GM19324 (cell line): Measurements from ENCODE around the gene ADAMTS17.

Experiments
- ATAC-seq: cut with Tn5 transposase; IDR thresholded peaks from one replicate; pipeline ENCODE4 v1.9.1; 2021; ENCODE audit warnings: mild to moderate bottlenecking, moderate library complexity; ENCODE audit not compliant: unreplicated experiment, low FRiP score

The ADAMTS17 gene

DNA sequence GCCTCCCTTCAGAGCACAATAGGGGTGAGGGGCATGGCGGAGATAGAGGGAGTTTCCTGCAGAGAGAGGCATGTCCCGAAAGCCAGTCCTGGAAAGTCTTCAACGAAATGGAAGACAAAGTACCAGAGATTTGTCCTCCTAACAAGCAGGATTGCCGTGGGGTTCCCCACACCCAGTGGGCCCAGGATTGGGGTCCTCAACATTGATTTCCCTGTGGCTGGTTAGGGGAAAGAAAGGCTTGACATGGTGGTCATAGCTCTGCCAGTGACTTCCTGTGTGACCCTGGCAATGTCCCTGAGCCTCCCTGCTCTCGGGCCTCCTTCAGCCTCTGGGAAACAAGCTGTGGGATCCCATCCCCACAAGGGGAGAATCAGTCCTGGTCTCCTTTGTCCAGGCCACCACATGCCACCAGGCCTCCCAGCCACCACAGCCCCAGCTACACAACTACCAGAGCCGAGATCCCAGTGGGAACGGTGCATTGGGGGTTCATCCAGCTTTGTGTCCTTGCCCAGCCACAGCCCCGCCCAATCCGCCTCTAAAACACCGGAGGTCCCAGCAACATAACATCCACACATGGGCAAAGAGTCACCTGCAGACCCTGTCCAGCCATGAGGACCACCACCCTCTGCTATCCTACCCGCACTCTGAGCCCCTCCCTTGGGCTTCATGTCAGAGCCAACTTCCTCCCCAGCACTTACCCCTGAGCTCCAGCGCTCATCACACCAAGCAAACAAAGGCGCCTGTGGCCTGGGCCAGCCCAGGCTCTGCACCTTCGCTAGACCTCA lies 63.0 kb downstream of the ADAMTS17 start:
- ATAC-seq = no peak

DNA sequence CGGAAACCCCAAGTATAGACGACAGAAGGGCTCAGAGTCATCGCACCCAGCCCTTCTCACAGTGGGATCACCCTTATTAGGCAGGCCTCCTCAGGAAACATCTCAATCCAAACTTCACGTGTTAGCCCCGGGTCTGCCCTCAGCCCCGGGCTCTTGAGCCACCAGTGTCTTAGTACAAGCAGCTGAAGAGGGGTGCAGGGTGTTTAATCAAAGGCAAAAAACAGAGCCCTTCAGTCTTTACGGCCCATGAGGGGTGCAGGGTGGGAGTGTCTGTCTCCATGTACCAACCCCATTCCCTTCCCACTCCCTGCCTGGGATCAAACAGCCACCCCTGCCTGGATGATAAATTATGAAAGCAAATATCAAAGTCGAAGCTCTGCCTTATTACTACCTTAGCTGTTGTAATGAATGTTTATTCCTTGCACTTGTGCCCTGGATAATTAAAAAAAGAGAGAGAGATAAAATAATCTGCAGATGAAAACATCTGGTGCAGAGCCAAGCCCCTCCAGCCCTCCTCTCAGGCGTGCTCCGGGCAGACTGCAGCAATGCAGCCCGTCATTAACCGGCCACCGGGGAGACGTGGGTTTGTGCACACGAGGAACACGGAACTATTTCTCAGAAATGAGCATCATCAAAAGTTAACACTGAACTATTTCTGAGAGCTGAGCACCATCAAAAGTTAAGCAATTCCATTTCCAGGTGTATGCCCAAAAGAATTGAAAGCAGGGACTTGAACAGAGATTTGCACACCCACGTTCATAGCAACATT lies 64.5 kb downstream of the ADAMTS17 start:
- no peak for ATAC-seq

GRCh38 chr15:100276506-100276905 lies 65.3 kb downstream of the ADAMTS17 start:
- no peak for ATAC-seq

- no peak for ATAC-seq
Measured at GRCh38 chr15:100275641-100276040, 66.1 kb downstream of the ADAMTS17 start.

DNA sequence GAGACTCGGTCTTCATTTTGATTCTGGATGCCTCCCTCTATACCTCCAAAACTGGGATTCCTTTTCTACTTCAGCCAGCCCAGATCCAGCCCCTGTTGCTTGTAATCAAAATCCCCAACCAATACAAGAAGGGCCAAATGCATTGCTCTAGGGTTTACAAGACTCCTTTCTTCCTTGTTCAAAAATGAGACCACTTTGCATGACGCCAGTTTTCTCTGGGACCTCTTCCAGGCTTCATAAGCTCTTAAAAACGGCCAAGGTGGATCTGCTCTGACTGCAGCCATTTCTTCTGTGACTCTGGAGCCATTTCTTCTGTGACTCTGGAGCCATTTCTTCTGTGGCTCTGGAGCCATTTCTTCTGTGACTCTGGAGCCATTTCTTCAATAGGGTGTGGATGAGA lies 71.9 kb downstream of the ADAMTS17 start:
- no peak for ATAC-seq

GRCh38 chr15:100266166-100266565 lies 75.6 kb downstream of the ADAMTS17 start:
- ATAC-seq = no peak

DNA sequence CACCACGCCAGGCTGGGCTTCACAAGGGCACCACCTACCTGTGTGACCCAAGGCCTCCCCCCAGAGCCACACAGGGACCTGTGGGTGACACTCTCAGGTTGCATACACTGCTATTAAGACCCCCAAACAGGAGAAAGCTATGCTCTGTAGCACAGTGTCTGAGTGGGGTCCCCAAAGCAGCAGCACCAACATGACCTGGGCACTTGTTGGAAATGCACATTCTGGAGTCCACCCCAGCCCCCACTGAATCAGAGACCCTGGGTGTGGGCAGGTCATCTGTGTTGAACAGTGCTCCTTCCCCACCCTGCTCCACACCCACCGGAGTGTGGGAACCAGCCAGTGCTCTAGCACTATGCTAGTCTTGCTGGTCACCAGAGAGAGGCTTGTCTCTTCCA lies 76.1 kb downstream of the ADAMTS17 start:
- ATAC-seq = no peak

DNA sequence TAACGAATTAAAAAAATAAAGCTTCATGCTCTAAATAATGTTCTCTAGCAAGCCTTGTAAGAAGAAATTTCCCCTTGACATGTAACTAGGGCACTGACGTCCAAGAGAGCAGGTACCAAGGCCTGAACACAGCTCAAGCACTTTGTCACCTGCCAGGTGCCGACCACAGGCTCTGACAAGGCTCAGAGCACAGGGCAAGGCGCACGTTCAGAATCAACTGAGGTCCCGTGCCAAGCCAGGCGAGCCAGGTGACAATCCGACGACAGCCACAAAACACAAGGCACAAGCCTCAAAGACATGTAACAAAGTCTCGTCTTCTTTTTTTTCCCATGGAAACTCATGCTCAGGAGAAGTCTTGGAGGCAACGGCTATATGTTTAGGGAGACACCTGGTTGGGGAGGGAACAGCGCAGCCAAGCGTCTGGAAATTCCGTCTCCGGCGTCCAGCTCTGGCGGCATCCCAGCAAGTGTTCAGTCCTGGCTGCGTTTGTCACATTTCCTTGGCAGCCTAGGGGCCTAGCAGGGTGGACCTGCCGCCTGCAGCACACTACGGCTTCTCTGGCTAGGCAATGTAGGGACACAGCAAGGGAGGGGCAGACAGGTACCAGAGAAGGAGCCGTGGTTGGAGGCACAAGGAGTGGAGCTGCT lies 76.7 kb downstream of the ADAMTS17 start:
- ATAC-seq = no peak

DNA sequence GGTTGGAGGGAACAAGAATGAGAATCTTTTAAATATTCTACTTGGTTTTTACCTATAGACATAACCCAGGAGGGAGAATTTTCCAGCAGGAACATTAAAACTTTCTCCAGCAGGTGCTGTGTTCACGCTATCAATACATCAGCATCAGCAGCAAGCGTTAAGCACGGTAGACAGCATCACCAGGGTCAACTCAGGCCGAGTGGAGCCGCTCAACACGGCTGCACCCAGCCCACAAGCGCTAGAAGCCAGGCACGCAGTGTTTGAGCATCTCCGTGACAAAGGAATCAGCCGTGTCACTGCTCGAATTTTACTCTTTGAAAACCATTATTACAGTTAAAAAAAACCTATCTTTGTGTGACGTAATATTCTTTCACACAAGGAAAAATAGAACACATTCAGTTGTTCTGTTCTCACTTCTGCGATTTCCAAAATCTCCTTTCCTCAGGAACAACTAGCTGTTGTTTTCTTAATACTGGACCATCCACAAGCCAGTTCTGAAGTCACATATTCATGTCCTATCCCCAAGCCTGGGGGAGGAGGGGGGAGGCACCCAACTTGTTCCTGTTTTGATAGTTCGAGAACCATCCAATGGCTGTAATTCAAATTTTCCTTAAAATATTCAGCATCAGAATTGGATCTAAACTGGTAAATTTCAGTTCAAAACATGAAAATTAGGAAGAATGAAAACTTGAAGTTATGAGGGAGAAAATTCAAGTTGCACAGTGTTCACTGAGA lies 77.9 kb downstream of the ADAMTS17 start:
- ATAC-seq = no peak

- ATAC-seq = no peak
Measured at GRCh38 chr15:100263031-100263430, 78.7 kb downstream of the ADAMTS17 start.

DNA sequence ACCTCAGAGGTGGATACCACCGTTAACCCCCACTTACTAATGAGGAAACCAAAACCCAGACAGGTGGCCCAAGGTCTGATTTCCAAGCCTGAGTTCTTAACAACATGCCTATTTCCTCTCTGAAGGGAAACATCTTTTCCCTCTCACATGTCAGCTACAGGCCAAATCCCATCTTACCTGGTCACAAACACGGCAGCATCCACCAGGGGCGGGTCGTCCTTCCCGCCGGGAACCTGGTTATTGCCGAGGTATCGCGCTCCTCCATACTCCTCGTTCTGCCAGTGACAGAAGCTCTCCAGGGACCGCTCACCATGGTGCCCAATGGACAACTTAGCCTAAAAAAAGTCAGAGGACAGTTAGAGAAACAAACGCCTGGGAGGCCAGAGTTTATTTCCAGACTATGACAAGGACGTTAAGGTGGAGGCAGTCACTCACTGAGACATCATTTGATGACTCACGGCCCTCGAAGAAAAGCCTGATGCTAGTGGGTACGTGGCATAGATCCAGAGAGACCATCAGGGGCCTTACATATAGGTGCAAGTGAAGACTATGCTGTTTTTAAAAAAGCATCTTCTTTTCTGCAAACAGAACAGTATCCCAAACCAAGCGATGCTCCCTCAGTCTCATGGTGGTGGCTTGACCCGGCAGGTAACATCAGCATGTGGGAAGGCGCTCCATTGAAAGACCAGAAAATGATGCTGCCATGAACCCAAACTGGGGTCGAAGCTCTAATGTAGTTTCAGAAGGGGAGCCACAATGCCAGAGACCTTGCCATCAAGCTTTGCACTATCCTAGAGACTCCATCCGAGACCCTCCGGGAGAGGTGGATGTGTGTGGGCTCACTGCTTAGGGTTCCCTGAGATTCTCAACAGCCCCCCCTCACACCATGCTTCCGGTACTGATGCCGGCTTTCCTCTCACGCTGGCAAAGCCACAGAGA lies 80.2 kb downstream of the ADAMTS17 start:
- ATAC-seq = no peak

DNA sequence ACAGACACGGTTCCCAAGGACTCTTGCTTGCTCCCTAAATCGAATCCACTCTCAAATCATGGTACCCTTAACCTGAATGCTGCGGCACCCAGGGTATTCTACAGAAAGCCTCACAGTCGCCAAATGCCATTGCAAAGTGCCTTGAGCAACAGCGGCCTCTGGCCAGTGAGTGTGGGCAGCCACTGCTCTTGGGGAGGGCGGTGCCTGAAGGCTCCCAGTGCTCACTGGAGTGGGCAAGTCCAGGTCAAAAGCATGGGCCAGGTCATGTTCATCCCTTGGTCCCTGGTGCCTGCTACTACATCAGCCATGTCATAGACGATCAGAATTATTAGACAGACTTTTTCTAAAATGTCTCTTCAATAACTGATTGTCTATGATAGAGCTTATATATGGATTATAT lies 82.5 kb downstream of the ADAMTS17 start:
- ATAC-seq = no peak

DNA sequence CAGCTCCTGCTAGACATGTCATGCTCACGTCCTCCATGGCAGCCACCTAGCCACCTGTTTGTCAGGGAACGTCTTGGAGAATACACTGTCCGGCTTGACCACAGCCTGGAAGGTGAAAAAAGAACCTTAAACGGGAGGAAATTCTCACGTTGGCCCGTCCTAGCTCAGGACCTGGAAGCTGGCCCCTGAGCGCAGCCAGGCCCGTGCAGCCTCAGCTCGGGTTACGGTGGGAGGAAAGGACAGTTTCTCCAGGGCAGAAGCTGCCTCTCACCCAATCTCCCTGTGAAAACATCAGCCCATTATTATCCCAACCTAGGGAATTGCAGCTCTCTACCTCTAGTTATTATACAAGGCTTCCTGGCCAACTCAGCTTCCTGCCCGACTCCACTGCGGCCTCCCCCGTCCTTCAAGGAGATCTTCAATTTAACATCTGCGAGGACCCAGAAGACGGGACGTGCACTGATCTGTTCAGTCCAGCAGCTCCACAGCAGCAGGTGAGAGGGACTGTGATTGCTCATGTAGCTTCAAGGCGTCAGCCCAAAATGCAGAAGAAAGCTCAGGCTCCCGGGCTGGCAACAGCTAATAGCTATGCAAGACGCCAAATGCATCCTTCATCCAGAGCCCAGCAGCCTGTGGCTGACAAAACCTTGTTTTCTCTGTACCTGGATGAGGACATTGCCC lies 84.7 kb downstream of the ADAMTS17 start:
- ATAC-seq = no peak

GRCh38 chr15:100256101-100256969 lies 85.4 kb downstream of the ADAMTS17 start:
- ATAC-seq = no peak

DNA sequence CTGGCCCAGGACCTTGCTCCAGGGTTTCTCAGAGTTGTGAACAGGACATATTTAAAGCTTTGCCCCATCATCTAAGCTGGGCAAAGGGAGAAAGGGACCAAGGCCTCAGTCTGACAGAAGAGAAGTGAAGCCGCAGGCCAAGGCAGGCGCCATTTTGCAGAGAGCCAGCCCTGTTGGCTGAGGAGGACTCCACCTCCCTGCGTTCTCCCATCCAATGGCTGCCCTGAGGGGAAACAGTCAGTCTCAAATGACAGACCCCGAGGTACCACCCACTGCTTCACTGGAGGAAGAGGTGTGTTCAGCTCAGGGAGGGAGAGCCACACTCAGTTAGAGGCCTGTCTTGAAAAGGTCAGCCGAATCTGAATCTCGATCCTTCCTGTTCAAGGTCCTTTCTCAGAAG lies 86.1 kb downstream of the ADAMTS17 start:
- ATAC-seq = no peak

DNA sequence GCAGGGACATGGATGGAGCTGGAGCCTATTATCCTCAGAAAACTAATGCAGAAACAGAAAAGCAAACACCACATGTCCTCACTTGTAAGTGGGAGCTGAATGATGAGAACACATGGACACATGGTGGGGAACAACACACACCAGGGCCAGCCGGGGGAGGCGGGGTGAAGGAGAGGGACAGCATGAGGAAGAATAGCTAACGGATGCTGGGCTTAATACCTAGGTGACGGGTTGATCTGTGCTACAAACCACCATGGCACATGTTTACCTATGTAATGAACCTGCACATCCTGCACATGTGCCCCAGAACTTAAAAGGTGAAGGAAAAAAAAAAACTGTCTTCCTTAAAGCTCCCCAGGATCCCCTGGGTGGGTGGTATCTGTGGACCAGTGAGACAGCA lies 87.1 kb downstream of the ADAMTS17 start:
- ATAC-seq = no peak

- no peak for ATAC-seq
Measured at GRCh38 chr15:100254285-100254684, 87.5 kb downstream of the ADAMTS17 start.

- no peak for ATAC-seq
Measured at GRCh38 chr15:100253640-100254039, 88.1 kb downstream of the ADAMTS17 start.
